Retinal pigment epithelial cell (primary cell): ENCODE data around the gene UCHL1.
A peak's percentile ranks its signal among the peaks of the same experiment; 100 is the strongest.
"Not testable (repeated sequence)": the region's sequence is repeated elsewhere in the genome, so short reads cannot be mapped to it uniquely, and the experiment has no call there.

Experiments used
- DNase-seq: peaks from one replicate; pipeline ENCODE4 v3.0.0-alpha.2; 2010; ENCODE audit warnings: low read depth
- H3K4me3 ChIP-seq: 2 replicates; pipeline ENCODE4 v1.5.1; 2011; ENCODE audit warnings: mild to moderate bottlenecking, low read length, control low read depth, moderate library complexity
- CTCF ChIP-seq: conservative IDR thresholded peaks from 2 replicates; pipeline ENCODE4 v1.5.1; 2011; ENCODE audit warnings: low read depth, low read length, control low read depth, inconsistent platforms

Gene UCHL1

GRCh38 chr4:41258783-41259182, 2.1 kb downstream of the UCHL1 start:
- peak; percentile 69 for TF ChIP-seq CTCF
- peak overlapping the region; percentile 82 for H3K4me3 ChIP-seq
- DNase-seq = no peak

- no peak for TF ChIP-seq CTCF
- H3K4me3 ChIP-seq = no peak overlapping the region
- DNase-seq = no peak
Observed at GRCh38 chr4:41260116-41260733, 3.5 kb downstream of the UCHL1 start.

- no peak overlapping the region for H3K4me3 ChIP-seq
- TF ChIP-seq CTCF = no peak
- DNase-seq = no peak
Observed at GRCh38 chr4:41262198-41262597, 5.5 kb downstream of the UCHL1 start.

- TF ChIP-seq CTCF = no peak
- no peak for DNase-seq
- H3K4me3 ChIP-seq = no peak overlapping the region
Observed at GRCh38 chr4:41264212-41264611, 7.5 kb downstream of the UCHL1 start.

GRCh38 chr4:41267997-41268396, 11.3 kb downstream of the UCHL1 start:
- no peak overlapping the region for H3K4me3 ChIP-seq
- TF ChIP-seq CTCF = no peak
- no peak for DNase-seq

- DNase-seq = no peak
- no peak for TF ChIP-seq CTCF
- H3K4me3 ChIP-seq = no peak overlapping the region
Observed at GRCh38 chr4:41268721-41269517, 12.2 kb downstream of the UCHL1 start.

- no peak for DNase-seq
- no peak for TF ChIP-seq CTCF
- no peak overlapping the region for H3K4me3 ChIP-seq
Observed at GRCh38 chr4:41269682-41270081, 13.0 kb downstream of the UCHL1 start.

- not testable (repeated sequence) for DNase-seq, H3K4me3 ChIP-seq
Observed at GRCh38 chr4:41275931-41276330, 19.2 kb downstream of the UCHL1 start.
